PC-3 (cell line): ENCODE measurements around the gene OPRD1. TPM values are rescaled to one million over a fixed set of nuclear protein-coding genes. Genes with fewer than 3 reads are reported as not detected.

Source experiments
- ATAC-seq: fragments of 200-7000 bp; cut with Tn5 transposase; 2 replicates; pipeline ENCODE4 v1.9.1; 2020; ENCODE audit warnings: mild to moderate bottlenecking, moderate library complexity
- BruUV-seq: library from RNA; stranded (reverse); fragments of 400-500 nt; replicated peaks from 2 replicates; lab custom pipeline; 2021; lab: Mats Ljungman, UMichigan
- CTCF ChIA-PET: fragments of 300-600 bp; sonication (Branson Sonifier 250); formaldehyde crosslinking; loops from one replicate; lab custom pipeline; 2022; ENCODE audit warnings: antibody characterized with exemption; lab: Charles Lee
- POLR2A ChIA-PET: fragments of 300-600 bp; sonication (Branson Sonifier 250); formaldehyde crosslinking; loops from one replicate; lab custom pipeline; 2022; ENCODE audit warnings: antibody characterized with exemption; ENCODE audit not compliant: unreplicated experiment; lab: Charles Lee
- DNase-seq: peaks from one replicate; pipeline ENCODE4 v3.0.0-alpha.2; 2015
- H2AFZ ChIP-seq: fragments of 300-600 bp; sonication (generic); 2 replicates; pipeline ENCODE4 v1.6.0; 2016; ENCODE audit warnings: antibody characterized with exemption, low read length
- H3F3A ChIP-seq: fragments of 300-600 bp; sonication (generic); one replicate; pipeline ENCODE4 v1.6.0; 2017; ENCODE audit warnings: antibody characterized with exemption, low read length, control low read depth, mild to moderate bottlenecking; ENCODE audit not compliant: unreplicated experiment
- H3K27ac ChIP-seq: fragments of 300-600 bp; sonication (generic); 2 replicates; pipeline ENCODE4 v1.5.1; 2016; ENCODE audit warnings: mild to moderate bottlenecking, low read length
- H3K27me3 ChIP-seq: fragments of 300-600 bp; sonication (generic); 2 replicates; pipeline ENCODE4 v1.6.1; 2016; ENCODE audit warnings: low read length, mixed read lengths
- H3K36me3 ChIP-seq: fragments of 300-600 bp; sonication (generic); 2 replicates; pipeline ENCODE4 v1.6.1; 2016; ENCODE audit warnings: low read depth, mixed run types, low read length, mixed read lengths
- H3K4me1 ChIP-seq: fragments of 300-600 bp; sonication (generic); 2 replicates; pipeline ENCODE4 v1.5.1; 2016; ENCODE audit warnings: low read length; ENCODE audit not compliant: insufficient read depth
- H3K4me2 ChIP-seq: fragments of 300-600 bp; sonication (generic); 2 replicates; pipeline ENCODE4 v1.6.0; 2016; ENCODE audit warnings: low read length
- H3K4me3 ChIP-seq: fragments of 300-600 bp; sonication (generic); 2 replicates; pipeline ENCODE4 v1.5.1; 2016; ENCODE audit warnings: mild to moderate bottlenecking, low read length, mixed read lengths
- H3K79me2 ChIP-seq: fragments of 300-600 bp; sonication (generic); 2 replicates; pipeline ENCODE4 v1.6.1; 2017; ENCODE audit warnings: low read length, mixed read lengths
- H3K9ac ChIP-seq: fragments of 300-600 bp; sonication (generic); 2 replicates; pipeline ENCODE4 v1.6.0; 2016; ENCODE audit warnings: mild to moderate bottlenecking, low read length
- H3K9me2 ChIP-seq: fragments of 300-600 bp; sonication (generic); replicated peaks from 2 replicates; pipeline ENCODE4 v1.6.1; 2016; ENCODE audit warnings: mixed run types, low read length, mixed read lengths
- H3K9me3 ChIP-seq: fragments of 300-600 bp; sonication (generic); 2 replicates; pipeline ENCODE4 v1.6.1; 2016; ENCODE audit warnings: low read length, mixed read lengths
- H4K20me1 ChIP-seq: fragments of 300-600 bp; sonication (generic); 2 replicates; pipeline ENCODE4 v1.6.1; 2016; ENCODE audit warnings: low read length, mixed read lengths
- EZH2 ChIP-seq: fragments of 300-600 bp; sonication (generic); IDR thresholded peaks from one replicate; pipeline ENCODE4 v1.6.1; 2017; ENCODE audit warnings: antibody characterized with exemption, mild to moderate bottlenecking, low read length; ENCODE audit not compliant: unreplicated experiment
- EZH2phosphoT487 ChIP-seq: fragments of 300-600 bp; sonication (generic); IDR thresholded peaks from 2 replicates; pipeline ENCODE4 v1.6.1; 2018; ENCODE audit warnings: mild to moderate bottlenecking, antibody characterized with exemption, low read length, borderline replicate concordance
- intact Hi-C: fragments of 100-400 bp; cut with micrococcal nuclease; formaldehyde crosslinking; loops from 2 replicates; pipeline ENCODE4 v1.9.0; 2023
- total RNA-seq: library from RNA; depleted of rRNA; stranded (reverse); fragments of >200 nt; gene quantifications from 2 replicates; pipeline ENCODE4 v1.2.3, GENCODE V29; 2014
- TF ChIP-seq, protein P1 (sequence below): fragments of 300-600 bp; sonication (generic); conservative IDR thresholded peaks from 2 replicates; pipeline ENCODE4 v1.5.1; 2017; ENCODE audit warnings: antibody characterized with exemption, low read depth, mild to moderate bottlenecking, low read length

OPRD1 gene
- total RNA-seq, 1 experiment from 2014 or later: not detected

DNA sequence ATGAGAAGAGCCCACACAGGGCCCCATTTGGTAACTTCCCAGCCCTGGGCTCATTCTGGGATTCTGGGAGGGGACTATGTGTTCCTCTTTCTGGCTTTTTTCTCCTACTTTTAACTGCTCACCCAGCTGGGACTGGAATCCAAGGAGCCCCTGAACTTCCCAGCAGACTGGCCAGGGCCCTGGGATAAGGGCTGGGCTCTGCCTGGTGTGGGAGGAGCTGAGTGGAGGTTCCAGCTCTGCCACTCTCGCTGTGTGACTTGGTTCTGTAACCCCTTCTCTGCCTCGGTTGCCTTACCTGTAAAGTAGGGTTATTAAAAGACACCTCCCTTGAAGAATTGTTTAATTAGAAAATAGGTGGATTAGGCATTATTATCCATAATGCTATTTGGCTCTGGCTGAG is 82.8 kb downstream of the OPRD1 start:
- ChIA-PET POLR2A (no interaction called here), CTCF (no interaction called here)
- Histone ChIP-seq H3K9ac (no peak overlapping the region), H3K4me2 (no peak overlapping the region), H3K9me2 (no peaks in the 10 kb centered on the region), H3K4me3 (no peak overlapping the region), H3K27me3 (no peaks in the 10 kb centered on the region), H3K79me2 (no peaks in the 10 kb centered on the region), H2AFZ (no peak overlapping the region), H3K27ac (no peak overlapping the region), H3K9me3 (no peaks in the 10 kb centered on the region), H3F3A (no peaks in the 10 kb centered on the region), H3K4me1 (no peaks in the 10 kb centered on the region), H3K36me3 (no peaks in the 10 kb centered on the region), H4K20me1 (no peaks in the 10 kb centered on the region)
- no peak for DNase-seq
- BruUV-seq: no TSS peak
- ATAC-seq: no peak
- intact Hi-C loops: no loop called here
- TF ChIP-seq, protein P1, sequence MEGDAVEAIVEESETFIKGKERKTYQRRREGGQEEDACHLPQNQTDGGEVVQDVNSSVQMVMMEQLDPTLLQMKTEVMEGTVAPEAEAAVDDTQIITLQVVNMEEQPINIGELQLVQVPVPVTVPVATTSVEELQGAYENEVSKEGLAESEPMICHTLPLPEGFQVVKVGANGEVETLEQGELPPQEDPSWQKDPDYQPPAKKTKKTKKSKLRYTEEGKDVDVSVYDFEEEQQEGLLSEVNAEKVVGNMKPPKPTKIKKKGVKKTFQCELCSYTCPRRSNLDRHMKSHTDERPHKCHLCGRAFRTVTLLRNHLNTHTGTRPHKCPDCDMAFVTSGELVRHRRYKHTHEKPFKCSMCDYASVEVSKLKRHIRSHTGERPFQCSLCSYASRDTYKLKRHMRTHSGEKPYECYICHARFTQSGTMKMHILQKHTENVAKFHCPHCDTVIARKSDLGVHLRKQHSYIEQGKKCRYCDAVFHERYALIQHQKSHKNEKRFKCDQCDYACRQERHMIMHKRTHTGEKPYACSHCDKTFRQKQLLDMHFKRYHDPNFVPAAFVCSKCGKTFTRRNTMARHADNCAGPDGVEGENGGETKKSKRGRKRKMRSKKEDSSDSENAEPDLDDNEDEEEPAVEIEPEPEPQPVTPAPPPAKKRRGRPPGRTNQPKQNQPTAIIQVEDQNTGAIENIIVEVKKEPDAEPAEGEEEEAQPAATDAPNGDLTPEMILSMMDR: no peak
- TF ChIP-seq EZH2 (no peak), EZH2phosphoT487 (no peak)

DNA sequence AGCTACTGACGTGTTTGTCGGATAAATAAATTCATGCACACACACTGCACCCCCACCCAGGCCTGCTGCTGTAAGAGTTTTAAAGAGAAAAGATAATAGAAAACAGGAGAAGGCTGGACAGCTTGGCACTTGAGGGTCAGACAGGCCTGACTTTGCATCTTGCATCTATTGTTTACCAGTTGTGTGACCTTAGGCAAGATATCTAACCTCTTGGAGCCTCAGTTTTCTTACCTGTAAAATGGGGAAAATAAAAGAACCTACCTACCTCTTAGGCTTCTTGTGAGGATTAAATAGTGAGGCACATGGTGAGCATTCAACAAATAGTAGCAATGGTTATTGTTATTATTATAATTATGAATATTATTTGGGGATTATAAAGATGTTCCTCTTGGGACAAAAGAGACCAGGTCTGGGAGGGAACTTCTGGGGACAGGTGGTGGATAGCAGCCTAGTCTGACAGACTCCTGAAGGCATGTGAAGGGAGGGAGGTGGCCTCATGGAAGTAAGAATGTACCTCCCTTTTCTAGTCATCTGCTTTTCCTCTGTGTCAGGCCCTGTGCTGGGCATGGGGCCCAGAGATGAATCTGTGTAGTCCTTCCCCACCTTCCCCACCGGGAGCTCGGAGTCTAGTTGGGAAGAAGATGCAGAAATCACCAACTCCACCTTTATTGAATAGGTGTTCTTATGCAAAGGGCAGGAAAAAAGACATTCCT is 84.1 kb downstream of the OPRD1 start:
- CTCF ChIA-PET: no interaction called here
- intact Hi-C loops: no loop called here

More for the DNA sequence above, 84.1 kb downstream of the OPRD1 start:
- Histone ChIP-seq H3K27me3 (no peaks in the 10 kb centered on the region), H3K9me3 (no peaks in the 10 kb centered on the region), H4K20me1 (no peaks in the 10 kb centered on the region), H3K79me2 (no peaks in the 10 kb centered on the region), H3K27ac (no peak overlapping the region), H3K4me3 (no peak overlapping the region), H3F3A (no peaks in the 10 kb centered on the region), H3K4me2 (no peak overlapping the region), H3K9ac (no peak overlapping the region), H3K36me3 (no peaks in the 10 kb centered on the region), H3K4me1 (no peaks in the 10 kb centered on the region), H3K9me2 (no peaks in the 10 kb centered on the region), H2AFZ (no peak overlapping the region)
- no peak for TF ChIP-seq EZH2
- TF ChIP-seq, protein P1: no peak
- TF ChIP-seq EZH2phosphoT487: no peak
- no TSS peak for BruUV-seq
- DNase-seq (no peak), ATAC-seq (no peak)
- POLR2A ChIA-PET: interaction anchor here (0.5 kb wide), 1 partner anchor 332 kb away, joined by 3 read pairs; no protein-coding TSS in a partner anchor
